ENCODE measurements around the gene OGDH. TPM values are rescaled to one million over a fixed set of nuclear protein-coding genes. Genes with fewer than 3 reads are reported as not detected.
A peak's percentile ranks its signal among the peaks of the same experiment; 100 is the strongest.
"Not testable (repeated sequence)": the region's sequence is repeated elsewhere in the genome, so short reads cannot be mapped to it uniquely, and the experiment has no call there.

Gene OGDH
- total RNA-seq, 1 experiment from 2014 or later, result 69.1 TPM

DNA sequence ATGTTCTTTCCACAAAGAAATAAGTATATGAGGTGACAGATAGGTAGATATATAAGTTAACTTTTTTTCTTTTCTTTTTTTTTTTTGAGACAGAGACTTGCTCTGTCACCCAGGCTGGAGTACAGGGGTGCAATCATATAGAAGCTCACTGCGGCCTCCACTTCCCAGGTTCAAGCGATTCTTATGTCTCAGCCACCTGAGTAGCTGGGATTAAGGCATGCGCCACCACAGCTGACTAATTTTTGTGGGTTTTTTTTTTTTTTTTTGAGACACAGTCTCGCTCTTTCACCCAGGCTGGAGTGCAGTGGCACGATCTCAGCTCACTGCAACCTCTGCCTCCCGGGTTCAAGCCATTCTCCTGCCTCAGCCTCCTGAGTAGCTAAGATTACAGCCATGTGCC is 126.5 kb downstream of the OGDH start:
- not testable (repeated sequence) for ATAC-seq; H3K9me2 ChIP-seq (ENCODE audit: insufficient read depth); DNase-seq (ENCODE audit: low read depth, low spot score); H3K36me3 ChIP-seq (ENCODE audit: control insufficient read depth in 1 of 2, insufficient read depth in 2 of 2, low read length in 2 of 2); H3K4me3 ChIP-seq (replicated peaks in 1 of 2; ENCODE audit: low read depth in 1 of 2, low read length in 2 of 2); H4K20me1 ChIP-seq (ENCODE audit: insufficient read depth); H3K9ac ChIP-seq (ENCODE audit: low read length); BruUV-seq (replicated peaks); H3K27me3 ChIP-seq (ENCODE audit: insufficient read depth, low read length); H2AFZ ChIP-seq (ENCODE audit: low read depth, low read length, poor library complexity, severe bottlenecking); H3K79me2 ChIP-seq (ENCODE audit: insufficient read depth, low read length); H3K9me3 ChIP-seq (ENCODE audit: control insufficient read depth in 1 of 2, insufficient read depth in 1 of 2, low read depth in 1 of 2, low read length in 2 of 2)
- H3K4me1 ChIP-seq (ENCODE audit: control insufficient read depth in 1 of 2, insufficient read depth in 2 of 2, low read length in 2 of 2), result peaks cover 22 to 70% of the 10 kb centered on the region in 2 experiments
- ChIA-PET POLR2A (interaction anchor here (0.6 kb wide), 1 partner anchor 15 kb away, joined by 3 read pairs; no protein-coding TSS in a partner anchor), CTCF (interaction anchor here (0.7 kb wide), 1 partner anchor 660 kb away, joined by 3 read pairs; no protein-coding TSS in a partner anchor), RAD21 (ENCODE audit: low non-redundant PET in 1 of 2, low total read pairs in 2 of 2, uncharacterized antibody in 2 of 2, unreplicated experiment in 2 of 2) (interaction anchor here (0.6 to 0.7 kb wide), 3 partner anchors 14 to 403 kb away, joined by 3 to 4 read pairs (median 4); no protein-coding TSS in a partner anchor)
- intact Hi-C loops (cut with micrococcal nuclease), result loop anchor here (5.0 kb wide), 1 partner anchor 96 kb away; no protein-coding TSS in a partner anchor
- H3K27ac ChIP-seq (ENCODE audit: low read depth, low read length), result peak overlapping the region; percentile 93
- peak overlapping the region; percentile 80 for H3K4me2 ChIP-seq (ENCODE audit: low read length)

DNA sequence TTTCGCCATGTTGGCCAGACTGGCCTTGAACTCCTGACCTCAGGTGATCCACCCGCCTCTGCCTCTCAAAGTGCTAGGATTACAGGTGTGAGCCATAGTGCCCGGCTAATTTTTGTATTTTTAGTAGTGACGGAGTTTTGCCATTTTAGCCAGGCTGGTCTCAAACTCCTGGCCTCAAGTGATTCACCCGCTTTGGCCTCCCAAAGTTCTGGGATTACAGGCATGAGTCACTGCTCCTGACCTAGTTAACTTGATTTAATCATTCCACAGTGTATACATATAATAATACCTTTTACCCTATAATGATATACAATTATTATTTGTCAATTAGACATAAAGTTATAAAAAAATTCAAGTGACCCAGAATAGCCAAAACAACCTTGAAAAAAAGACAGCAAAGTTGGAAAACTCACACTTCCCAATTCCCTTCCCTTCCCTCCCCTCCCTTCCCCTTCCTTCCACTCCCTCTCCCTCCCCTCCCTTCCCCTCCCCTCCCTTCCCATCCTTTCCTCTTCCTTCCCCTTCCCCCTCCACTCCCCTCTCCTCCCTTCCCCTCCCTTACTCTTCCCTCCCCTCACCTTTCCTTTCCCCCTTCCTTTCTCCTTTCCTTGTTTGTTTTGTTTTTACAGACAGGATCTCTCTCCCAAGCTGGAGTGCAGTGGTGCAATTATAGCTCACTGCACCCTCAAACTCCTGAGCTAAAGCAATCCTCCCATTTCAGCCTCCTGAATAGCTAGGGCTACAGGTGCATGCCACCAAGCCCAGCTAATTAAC is 127.5 kb downstream of the OGDH start:
- peak overlapping the region; percentile 80 for H3K4me2 ChIP-seq (ENCODE audit: low read length)

More for the DNA sequence above, 127.5 kb downstream of the OGDH start:
- RAD21 ChIA-PET (ENCODE audit: low non-redundant PET in 1 of 2, low total read pairs in 2 of 2, uncharacterized antibody in 2 of 2, unreplicated experiment in 2 of 2), result interaction anchor here in 1 of 2 experiments (0.7 kb wide), 1 partner anchor 23 kb away, joined by 3 read pairs; no protein-coding TSS in a partner anchor
- CTCF ChIA-PET, result interaction anchor here (0.7 kb wide), 1 partner anchor 661 kb away, joined by 3 read pairs; no protein-coding TSS in a partner anchor
- no peaks in the 10 kb centered on the region for H4K20me1 ChIP-seq (ENCODE audit: insufficient read depth)
- TF ChIP-seq, protein P1, sequence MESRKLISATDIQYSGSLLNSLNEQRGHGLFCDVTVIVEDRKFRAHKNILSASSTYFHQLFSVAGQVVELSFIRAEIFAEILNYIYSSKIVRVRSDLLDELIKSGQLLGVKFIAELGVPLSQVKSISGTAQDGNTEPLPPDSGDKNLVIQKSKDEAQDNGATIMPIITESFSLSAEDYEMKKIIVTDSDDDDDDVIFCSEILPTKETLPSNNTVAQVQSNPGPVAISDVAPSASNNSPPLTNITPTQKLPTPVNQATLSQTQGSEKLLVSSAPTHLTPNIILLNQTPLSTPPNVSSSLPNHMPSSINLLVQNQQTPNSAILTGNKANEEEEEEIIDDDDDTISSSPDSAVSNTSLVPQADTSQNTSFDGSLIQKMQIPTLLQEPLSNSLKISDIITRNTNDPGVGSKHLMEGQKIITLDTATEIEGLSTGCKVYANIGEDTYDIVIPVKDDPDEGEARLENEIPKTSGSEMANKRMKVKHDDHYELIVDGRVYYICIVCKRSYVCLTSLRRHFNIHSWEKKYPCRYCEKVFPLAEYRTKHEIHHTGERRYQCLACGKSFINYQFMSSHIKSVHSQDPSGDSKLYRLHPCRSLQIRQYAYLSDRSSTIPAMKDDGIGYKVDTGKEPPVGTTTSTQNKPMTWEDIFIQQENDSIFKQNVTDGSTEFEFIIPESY (IDR thresholded peaks at IDR 0.05; ENCODE audit: extremely low read depth, insufficient replicate concordance, low read length), result no peak
- TF ChIP-seq RAD21 (IDR thresholded peaks at IDR 0.05; ENCODE audit: low read depth) (no peak), EGR1 (IDR thresholded peaks at IDR 0.05; ENCODE audit: low read depth) (no peak), FOSL1 (IDR thresholded peaks at IDR 0.05; ENCODE audit: low read depth) (peak; percentile 78), JUND (IDR thresholded peaks at IDR 0.05) (peak; percentile 75), SP1 (IDR thresholded peaks at IDR 0.05; ENCODE audit: low read depth) (peak; percentile 67)
- no peak overlapping the region for H2AFZ ChIP-seq (ENCODE audit: low read depth, low read length, poor library complexity, severe bottlenecking)
- H3K27ac ChIP-seq (ENCODE audit: low read depth, low read length), result peak overlapping the region; percentile 93
- DNase-seq (ENCODE audit: low read depth, low spot score) (peak; percentile 66), ATAC-seq (peak; percentile 55)
- 0 out of 4 replicates have a peak overlapping the region, but pooled peaks of 1 of the 2 experiments have one; percentile 11 for H3K4me3 ChIP-seq (replicated peaks in 1 of 2; ENCODE audit: low read depth in 1 of 2, low read length in 2 of 2)
- H3K4me1 ChIP-seq (ENCODE audit: control insufficient read depth in 1 of 2, insufficient read depth in 2 of 2, low read length in 2 of 2), result peaks cover 22 to 64% of the 10 kb centered on the region in 2 experiments
- intact Hi-C loops (cut with micrococcal nuclease), result loop anchor here (5.0 kb wide), 1 partner anchor 97 kb away; no protein-coding TSS in a partner anchor
- BruUV-seq (replicated peaks), result no TSS peak
- POLR2A ChIA-PET, result interaction anchor here (0.6 to 2.0 kb wide), 4 partner anchors 14 to 222 kb away, joined by 3 to 9 read pairs (median 7); partner anchors contain the start of gene OGDH
- no peaks in the 10 kb centered on the region for H3K36me3 ChIP-seq (ENCODE audit: control insufficient read depth in 1 of 2, insufficient read depth in 2 of 2, low read length in 2 of 2)
- no peaks in the 10 kb centered on the region for H3K9me2 ChIP-seq (ENCODE audit: insufficient read depth)
- H3K79me2 ChIP-seq (ENCODE audit: insufficient read depth, low read length), result no peaks in the 10 kb centered on the region
- H3K27me3 ChIP-seq (ENCODE audit: insufficient read depth, low read length), result no peaks in the 10 kb centered on the region
- H3K9ac ChIP-seq (ENCODE audit: low read length), result peak overlapping the region; percentile 54
- H3K9me3 ChIP-seq (ENCODE audit: control insufficient read depth in 1 of 2, insufficient read depth in 1 of 2, low read depth in 1 of 2, low read length in 2 of 2), result no peaks in the 10 kb centered on the region

All from HCT116 (cell line).